Activated CD8-positive, alpha-beta memory T cell treated with anti-CD3 and anti-CD28 coated beads, Interleukin-2, amount 50 U/mL, for 48 hours (primary cell): ENCODE results near the gene PRSS33.

Experiments used
- DNase-seq: peaks from one replicate; pipeline ENCODE4 v3.0.0-alpha.2; 2020

PRSS33 gene

GRCh38 chr16:2739625-2740430 lies 47.5 kb downstream of the PRSS33 start:
- no peak for DNase-seq

GRCh38 chr16:2738615-2739014 lies 48.7 kb downstream of the PRSS33 start:
- no peak for DNase-seq

- no peak for DNase-seq
Observed at GRCh38 chr16:2737895-2738418, 49.4 kb downstream of the PRSS33 start.

GRCh38 chr16:2737238-2737605 lies 50.1 kb downstream of the PRSS33 start:
- DNase-seq = no peak

GRCh38 chr16:2736476-2737237 lies 50.7 kb downstream of the PRSS33 start:
- DNase-seq = no peak

- no peak for DNase-seq
Observed at GRCh38 chr16:2734844-2735515, 52.4 kb downstream of the PRSS33 start.
